Left renal cortex interstitium (tissue), 4 donors: Measurements from ENCODE around the gene DNTTIP2. TPM values are rescaled to one million over a fixed set of nuclear protein-coding genes. Genes with fewer than 3 reads are reported as not detected.
"Not testable (repeated sequence)": the region's sequence is repeated elsewhere in the genome, so short reads cannot be mapped to it uniquely, and the experiment has no call there.

ENCODE experiments used
- DNase-seq, 4 donors: peaks; one replicate each; pipeline ENCODE4 v3.0.0-alpha.2; 2013; ENCODE audit warnings: low read depth in 4 of 4, low spot score in 2 of 4, missing footprints in 1 of 4
- polyA plus RNA-seq, 4 donors: library from polyadenylated mRNA; unstranded; fragments of 120-200 nt; gene quantifications; one replicate each; pipeline ENCODE4 v1.2.1, GENCODE V29; 2013; ENCODE audit not compliant: insufficient read length in 4 of 4

The DNTTIP2 gene
- polyA plus RNA-seq, 4 donors = 58.7 to 87.8 (median 70.4) TPM

DNA sequence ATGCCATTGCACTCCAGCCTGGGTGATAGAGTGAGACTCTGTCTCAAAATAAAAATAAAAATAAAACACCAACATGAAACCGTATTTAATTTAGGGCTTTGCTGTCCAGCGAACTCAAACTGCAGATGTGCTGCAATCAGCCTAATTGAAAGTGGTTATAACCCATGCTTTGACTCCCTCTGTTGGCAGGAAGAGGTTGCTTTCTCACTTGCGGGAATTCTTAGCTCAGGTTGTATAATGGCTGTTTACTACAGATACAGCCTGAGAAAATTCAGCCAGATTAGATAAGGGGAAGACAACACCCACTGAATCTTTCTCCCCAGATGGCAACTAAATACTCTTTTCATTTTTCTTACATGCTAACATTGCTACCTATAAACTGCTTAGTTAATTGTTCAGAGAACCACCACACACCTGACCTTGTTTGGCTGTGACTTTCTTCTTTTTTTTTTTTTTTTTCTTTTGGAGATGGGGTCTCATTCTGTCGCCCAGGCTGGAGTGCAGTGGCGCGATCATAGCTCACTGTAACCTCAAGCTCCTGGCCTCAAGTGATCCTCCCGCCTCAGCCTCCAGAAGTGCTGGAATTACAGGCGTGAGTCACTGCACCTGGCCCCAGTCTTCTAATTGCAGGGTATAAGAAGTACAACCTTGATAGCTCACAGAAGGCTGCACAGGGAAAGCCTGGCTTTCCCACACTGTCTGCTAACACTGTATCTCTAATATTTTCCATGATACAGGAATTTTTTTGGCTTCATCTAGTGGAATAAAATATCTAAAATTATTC, 34.6 kb downstream of the DNTTIP2 start:
- peak in 3 of 4 donors; percentile 29 to 67 (median 60) for DNase-seq

DNA sequence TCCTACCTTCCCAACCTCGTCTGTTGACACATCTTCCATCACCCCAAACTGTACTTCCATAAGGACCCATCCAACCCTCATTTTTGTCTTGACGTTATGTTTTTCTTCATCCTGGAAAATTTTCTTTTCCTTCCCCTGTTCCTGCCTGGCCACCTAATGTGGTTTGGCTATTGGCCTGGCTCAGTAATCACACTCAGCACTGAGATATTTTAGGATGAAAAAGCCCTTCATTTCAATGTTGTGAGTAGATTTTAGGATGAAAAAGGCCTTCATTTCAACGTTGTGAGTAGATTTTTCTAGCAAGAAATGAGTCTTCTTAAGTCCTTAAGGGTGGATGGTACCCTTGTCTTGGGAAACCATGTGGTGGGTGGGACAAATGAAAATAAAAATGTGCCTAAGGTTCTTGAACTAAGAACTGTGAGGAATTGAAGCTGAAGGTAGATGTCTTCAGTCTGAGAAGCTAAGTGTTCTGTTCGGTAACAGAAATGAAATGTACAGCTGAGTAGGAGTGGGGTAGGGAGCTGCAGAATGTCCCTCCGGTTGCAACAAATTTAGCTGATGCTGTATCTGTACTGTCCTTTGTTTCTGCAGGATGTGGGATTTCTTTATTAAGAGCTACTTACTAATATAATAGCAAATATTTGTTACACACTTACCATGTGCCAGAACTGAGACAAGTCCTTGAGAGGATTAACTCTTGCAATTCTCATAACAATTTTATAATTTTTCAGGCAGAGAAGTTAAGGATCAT, 36.1 kb downstream of the DNTTIP2 start:
- DNase-seq = no peak

DNA sequence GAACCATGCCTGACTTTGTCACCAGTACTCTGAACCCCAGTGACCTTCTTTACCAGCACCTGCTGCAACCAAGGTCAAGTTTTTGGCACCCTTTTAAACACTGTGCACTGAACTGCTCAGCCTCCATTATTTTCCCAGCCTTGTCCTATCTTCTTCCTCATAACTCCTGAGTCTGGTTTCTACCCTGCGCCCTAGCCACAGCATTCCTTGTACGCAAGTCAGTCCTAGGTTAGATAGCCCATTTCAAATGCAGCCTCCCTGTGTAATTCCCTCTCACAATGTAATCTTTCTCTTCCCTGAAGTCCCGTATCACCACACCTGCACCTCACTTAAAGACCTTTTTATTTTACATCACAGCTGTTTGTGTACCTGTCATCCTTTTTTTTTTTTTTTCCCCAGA, 37.2 kb downstream of the DNTTIP2 start:
- no peak for DNase-seq

DNA sequence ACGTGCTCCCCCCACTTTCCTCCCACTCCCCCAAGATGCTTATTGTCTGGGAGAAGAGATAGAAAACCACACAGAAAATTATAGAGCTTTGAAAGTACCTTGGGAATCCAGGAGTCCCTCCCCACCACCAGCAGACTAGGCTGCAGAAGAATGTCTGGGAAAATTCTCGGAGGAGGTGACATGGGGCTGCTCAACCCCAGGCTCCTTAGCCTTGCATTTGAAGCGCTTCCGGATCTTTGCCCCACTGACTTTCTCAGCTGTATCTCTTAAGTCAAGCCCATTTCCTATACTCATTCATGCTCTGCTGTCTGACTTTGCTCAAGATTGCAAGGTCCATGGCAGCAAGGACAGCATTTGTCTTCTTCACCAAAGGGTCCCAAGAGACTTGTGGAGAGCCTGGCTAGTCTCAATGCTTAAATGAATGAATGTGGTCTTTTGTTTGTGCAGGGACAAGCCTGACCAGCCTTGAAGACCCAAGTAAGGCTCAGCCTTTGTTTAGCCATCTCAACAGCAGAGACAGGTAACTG, 38.0 kb downstream of the DNTTIP2 start:
- no peak for DNase-seq

DNA sequence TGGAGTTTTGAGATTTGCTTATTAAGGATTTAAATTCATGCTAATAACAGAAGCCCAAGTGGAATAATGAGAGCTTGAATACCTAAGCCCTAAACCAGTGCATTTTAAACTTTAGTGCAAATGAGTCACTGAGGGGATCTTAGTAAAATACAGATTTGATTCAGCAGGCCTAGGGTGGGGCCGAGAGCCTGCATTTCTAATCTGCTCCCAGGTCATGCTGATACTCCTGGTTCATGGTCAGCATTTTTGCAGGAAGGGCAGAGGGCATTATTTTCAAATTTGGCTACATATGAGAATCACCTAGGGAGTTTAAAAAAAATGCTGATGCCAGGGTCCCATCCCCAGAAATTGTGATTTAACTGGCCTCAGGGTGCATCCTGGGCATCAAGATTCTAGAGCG, 39.3 kb downstream of the DNTTIP2 start:
- DNase-seq = no peak

DNA sequence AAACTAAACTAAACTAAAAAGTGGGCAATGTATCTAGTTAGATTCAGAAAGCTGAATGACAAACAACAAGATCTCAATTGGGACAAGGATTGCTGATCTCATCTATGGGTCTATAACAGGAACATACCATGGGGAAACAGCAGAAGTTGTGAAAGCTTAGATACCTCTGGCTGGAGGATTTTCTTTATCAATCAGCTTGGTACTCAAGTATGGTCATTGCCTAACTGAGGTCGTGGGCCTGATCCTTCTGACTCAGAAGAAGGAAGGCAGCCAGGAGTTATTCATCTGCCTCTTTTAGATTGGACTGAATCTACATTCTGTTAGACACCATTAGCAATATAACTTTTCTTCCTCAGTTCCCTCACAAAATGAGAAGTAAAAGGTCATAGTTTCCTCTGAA, 39.7 kb downstream of the DNTTIP2 start:
- DNase-seq = no peak

DNA sequence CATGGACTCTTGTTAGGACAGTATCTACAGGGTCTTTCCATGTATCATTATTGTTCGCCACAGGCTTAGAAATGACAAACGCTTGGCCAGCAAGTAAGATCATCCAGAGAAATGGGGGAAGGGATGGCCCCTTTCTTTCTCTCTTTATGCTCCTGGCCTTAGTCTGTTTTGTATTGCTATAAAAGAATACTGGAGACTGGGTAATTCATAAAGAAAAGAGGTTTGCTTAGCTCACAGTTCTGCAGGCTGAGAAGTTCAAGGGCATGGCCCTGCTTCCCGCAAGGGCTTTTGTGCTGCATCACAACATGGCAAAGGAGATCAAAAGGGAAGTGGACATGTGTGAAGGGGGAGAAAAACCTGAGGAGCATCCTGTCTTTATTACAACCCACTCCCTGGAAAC, 41.0 kb downstream of the DNTTIP2 start:
- DNase-seq = no peak

DNA sequence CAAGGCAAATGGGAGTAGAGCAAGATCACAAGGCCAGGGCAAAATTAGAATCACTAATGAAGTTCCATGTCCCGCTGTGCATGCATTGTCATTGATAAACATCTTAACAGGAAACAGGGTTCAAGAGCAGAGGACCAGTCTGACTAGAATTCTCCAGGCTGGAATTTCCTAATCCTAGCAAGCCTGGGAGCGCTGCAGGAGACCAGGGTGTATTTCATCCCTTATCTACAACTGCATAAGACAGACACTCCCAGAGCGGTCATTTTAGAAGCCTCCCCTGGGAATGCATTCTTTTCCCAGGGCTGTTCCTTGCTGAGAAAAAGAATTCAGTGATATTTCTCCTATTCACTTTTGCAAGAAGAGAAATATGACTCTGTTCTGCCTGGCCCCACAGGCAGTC, 45.7 kb downstream of the DNTTIP2 start:
- not testable (repeated sequence) for DNase-seq

DNA sequence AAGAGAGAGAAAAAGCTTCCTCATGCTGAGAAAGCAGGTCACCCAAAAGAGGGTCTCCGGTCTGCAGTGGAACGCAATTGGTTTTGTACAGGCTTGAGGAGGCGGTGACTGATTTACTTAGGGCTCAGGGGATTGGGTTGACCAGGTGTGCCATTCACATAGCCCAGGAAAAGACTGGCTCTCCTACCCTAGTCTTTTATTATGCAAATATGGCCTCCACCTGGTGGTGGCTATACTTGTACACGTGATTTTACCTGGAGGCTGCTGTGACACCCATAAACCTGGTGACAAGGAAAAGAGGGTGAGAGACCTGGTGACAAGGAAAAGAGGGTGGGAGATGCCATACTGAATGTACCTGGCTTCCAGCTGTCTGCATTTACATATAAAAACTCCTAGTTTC, 49.9 kb downstream of the DNTTIP2 start:
- no peak for DNase-seq

DNA sequence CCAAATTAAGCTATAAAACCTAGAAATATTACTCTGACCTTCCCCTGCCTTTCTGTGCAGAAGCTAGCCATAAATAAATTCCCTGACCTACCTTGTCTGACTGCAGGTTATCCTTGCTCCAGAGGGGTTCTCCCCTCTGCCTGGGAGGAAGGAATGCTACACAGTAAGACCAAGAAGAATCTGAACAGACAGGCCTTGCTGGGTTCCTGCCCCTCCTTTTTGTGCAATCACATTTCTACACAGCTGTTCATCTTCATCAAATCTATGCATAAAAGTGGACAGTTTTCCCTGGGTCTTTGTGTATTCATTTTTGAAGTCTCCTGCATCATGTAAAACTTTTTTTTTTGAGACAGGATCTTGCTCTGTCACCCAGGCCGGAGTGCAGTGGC, 50.6 kb downstream of the DNTTIP2 start:
- no peak for DNase-seq

DNA sequence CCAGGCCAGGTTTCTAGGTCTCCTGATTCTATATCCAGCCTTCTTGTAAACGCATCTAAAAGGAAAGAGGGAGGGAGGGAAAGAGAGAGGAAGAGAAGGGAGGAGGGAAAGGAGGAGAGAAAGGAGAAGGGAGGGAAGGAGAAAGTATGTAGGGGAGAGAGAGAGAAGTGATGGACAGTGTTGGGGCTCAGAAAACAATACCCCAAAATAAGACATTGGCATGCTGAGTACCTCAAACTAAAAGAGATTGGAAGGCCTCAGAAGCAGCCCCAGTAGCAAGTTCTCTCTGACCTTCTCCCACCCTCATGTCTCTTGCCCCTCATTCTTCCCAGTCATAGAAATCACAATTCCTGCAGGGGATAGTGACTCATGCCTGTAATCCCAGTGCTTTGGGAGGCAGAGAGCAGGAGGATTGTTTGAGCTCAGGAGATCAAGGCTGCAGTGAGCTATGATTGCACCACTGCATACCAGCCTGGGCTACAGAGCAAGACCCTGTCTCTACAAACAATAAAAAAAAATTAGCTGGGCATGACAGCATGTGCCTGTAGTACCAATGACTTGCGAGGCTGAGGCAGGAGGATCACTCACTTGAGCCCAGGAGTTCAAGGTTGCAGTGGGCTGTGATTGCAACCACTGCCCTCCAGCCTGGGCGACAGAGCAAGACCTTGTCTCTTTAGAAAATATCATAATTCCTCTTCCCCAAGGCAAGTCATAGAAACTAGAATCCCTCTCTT, 51.2 kb downstream of the DNTTIP2 start:
- DNase-seq = no peak

DNA sequence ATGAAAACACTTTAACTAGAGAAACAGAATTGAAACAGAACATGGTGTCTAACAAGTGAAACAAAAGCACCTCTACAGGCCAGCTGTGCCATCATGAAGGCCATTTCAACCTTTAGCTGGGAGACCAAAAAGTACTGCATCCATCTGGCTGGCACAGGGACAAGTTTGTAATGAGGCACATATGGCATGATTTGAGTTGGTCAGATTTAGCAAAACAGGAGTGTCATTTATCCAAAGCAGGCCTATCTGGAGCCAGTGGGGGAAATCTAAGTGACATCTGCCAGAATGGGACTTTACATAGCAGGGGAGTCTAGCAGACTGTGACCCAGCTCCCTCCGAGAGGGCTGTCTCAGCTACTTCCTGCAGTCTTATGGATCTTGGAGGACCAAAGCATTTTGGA, 51.9 kb downstream of the DNTTIP2 start:
- DNase-seq = no peak

DNA sequence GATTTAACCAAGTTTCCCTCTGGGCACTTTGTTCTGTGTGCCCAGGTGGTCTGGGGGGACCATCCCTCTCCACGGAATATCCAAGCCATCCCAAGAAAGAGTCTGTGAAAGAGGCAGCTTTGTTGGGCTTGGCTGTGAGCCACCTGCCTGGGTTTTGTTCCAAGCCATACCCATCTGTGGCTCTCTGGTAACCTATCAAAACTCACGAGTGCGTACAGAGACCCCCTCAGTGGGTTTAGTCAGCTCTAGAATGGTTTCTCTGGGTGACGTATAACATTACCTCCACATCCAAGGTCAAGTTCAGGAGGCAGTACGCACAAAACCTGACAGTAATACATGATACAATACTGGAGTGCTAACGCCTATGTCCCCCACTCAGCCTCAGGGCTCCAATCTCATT, 54.2 kb downstream of the DNTTIP2 start:
- no peak for DNase-seq

DNA sequence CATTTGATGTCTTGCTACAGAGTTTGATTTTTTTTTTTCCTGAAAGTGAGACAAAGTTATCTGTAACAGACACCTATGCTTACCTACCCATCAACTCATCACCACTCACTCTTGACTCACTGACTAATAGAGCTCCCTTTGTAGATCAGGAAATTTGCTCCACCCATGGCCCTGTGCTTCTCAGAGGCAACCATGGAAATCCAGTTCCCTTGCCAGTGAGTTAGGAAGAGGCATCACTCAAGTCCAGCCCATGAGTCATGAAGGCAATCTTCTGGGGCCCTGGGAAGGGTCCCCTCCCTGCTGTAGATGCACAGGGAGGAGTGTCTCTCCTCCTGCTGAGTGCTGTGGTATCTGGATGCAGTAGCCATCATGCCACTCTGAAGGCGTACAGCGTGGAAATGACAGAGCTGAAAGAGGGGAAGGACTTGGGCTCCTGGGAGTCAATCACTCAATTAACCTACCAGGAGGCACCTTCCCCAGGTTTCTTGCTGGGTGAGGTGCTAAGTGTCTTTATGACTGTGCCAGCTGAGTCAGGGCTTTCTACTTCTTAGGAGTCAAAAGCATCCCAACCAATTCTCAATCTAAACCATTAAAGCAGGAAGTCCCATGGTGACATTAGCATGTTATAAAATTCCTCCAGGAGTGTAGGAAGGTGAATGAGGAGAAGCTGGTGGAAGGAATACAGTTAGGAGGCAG, 56.1 kb downstream of the DNTTIP2 start:
- DNase-seq = no peak

DNA sequence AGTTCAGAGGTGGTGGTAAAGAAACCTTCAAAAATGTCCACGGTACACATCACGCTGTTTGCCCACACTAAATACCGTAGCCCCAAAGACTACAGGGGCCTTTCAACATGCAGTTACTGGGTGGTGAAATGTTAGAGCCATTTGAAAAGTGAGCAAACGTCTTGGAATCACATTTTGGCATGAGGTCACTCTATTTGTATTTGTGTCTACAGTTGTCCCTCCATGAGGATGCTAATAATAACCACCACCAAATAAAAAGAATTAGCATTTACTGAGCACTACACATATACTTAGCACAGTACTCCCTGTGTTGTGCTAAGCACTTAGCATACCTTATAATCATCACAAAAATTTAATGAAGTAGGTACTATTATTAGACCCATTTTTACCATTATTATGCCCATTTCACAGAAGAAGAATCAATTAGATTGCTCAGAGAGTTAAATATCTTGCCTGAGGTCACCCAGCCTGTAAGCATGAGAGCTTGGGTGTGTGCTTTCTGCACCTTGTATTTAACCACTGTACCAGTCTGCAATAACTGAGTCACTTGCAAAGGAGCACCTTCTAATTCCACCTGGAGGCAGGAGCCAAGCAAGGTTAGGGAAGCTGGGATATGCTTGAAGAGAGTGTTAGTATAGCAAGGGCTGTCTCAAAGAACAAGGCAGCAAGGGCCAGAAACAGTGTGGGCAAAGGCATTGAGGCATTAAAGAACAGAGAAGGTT, 57.4 kb downstream of the DNTTIP2 start:
- DNase-seq = no peak

DNA sequence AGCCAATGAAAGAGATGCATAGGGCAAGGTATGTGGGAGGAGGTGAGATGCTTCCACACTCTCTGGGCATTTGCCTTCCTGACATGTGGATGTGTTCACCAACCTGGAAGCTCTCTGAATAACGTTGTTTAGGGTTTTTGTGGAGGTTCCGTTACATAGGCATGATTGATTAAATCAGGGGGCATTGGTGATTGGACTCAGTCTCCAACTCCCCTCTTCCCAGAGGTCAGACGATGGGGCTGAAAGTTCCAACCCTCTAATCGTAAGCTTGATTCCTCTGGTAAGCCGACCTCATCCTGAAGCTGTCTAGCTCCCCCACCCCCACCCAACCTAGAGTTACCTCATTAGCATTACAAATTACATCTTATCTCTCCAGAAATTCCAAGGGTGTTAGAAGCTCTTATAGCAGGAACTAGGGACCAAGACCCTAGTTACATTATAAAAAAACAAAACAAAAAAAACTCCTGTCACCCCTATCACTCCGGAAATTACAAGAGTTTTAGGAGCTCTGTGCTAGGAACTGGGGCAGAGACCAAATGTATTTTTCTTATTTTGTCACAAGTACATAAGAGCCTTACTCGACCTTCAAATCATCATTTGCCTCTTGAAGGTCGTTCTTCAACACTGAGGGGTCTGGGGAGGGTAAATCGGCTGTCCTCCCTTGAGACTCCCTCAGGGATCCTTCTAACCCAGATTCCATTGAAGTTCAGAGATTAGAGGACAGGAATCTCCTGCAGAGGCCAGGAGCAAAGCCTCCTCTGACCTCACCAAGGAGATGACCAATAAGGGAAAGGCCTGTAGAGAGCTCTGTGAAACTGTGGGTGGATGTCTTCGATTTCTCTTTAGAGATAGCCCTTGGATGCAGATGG, 58.2 kb downstream of the DNTTIP2 start:
- DNase-seq = no peak

DNA sequence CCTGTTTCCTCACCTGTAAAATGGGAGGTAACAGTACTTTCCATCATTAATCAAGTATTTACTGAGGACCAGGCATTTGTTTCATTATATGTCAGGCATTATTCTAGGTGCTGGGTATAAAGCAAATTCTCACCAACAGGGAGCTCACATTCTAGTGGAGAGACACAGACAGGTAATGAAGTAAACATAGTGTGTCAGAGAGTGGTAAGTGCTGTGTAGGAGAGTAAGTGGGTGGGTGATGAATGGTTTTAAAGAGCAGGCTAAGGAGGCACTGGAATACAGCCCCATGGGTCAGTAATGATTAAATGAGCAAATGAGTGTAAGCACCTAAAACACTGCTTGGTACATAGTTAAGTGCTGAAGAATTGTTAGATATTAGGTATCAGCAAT, 60.4 kb downstream of the DNTTIP2 start:
- DNase-seq = no peak

DNA sequence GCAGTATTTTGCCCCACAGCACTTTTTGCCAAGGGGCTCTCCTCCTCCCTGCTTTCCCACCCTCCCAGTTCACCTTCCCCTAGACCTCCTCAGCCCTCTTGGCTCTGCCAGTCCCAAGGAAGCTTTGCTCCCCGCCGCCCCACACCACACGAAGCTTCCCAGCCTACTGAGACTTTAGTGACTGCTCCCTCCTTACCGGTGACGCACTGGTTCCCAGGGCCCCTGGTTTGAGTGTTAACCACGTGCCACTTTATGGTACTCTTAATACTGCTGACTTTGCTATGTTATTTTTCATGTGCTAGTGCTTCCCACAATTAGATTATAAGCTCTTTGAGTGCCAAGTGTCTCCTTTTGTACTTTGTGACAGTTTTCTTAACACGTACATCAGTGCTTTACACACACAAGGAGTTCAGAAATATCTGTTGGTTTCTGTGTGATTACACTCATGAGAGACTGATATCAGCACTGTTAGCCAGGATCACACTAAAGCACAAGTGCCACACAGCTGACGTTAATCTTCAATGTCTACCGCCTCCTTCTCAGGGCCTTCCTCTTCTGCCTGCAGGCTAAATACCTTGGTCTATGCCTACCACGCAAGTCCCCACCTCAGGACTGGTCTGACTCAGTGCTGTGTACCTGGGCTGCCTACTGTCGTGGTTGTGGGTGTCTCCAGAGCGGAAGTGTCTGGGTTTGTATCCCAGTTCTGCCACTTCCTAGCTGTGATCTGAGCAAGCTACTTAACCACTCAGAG, 61.0 kb downstream of the DNTTIP2 start:
- DNase-seq = no peak
